ENCODE results near the gene CDR2L.
A peak's percentile ranks its signal among the peaks of the same experiment; 100 is the strongest.
"Not testable (repeated sequence)": the region's sequence is repeated elsewhere in the genome, so short reads cannot be mapped to it uniquely, and the experiment has no call there.

The CDR2L gene

DNA sequence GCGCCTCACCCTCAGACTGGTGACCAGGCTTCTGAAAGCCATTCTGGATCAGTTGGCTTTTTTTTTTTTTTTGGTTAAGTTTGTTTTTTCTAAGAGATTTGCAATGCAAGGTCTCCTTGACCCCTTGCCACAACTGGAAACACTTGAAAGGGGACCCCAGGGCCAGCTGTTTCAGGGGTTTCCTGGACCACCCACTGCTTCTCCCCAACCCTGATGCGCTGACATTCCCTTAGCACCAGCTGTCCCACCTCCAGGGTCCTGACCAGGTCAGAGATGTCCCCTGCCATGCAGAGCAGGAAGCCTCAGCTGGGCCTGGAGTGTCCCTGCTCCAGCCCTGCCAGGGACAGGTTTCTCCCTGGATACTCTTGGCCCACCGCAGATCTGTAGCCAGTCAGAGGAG lies 16.9 kb downstream of the CDR2L start:
- TF ChIP-seq CTCF (IDR thresholded peaks at IDR 0.05; ENCODE audit: insufficient read depth, low read depth, low read length, missing control alignments) = no peak
- no peak for DNase-seq (ENCODE audit: low read depth)
- no peak overlapping the region for H3K4me3 ChIP-seq (ENCODE audit: low read depth, low read length)

DNA sequence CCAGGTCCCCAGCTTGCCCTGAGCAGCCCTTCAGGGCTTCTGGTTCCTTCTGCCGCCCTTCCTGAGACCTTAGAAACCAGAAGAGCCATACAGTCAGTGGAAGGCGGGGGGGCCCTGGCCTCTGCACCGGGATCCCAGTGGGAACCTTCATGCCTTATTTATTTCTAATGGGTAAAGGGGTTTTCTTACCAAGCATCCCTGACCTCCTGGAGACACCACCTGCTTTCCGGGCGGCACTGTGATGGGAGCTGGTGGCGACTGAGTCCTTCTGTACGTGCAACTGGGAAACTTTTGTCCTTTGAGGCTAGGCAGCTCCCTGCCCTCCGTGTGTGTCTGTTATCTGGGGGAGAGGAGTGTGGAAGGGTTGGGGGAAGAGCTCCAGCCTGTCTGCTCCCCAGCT lies 17.9 kb downstream of the CDR2L start:
- DNase-seq (ENCODE audit: low read depth) = no peak
- no peak overlapping the region for H3K4me3 ChIP-seq (ENCODE audit: low read depth, low read length)
- no peak for TF ChIP-seq CTCF (IDR thresholded peaks at IDR 0.05; ENCODE audit: insufficient read depth, low read depth, low read length, missing control alignments)

GRCh38 chr17:75006084-75006483 lies 18.7 kb downstream of the CDR2L start:
- DNase-seq (ENCODE audit: low read depth); H3K4me3 ChIP-seq (ENCODE audit: low read depth, low read length): not testable (repeated sequence)

GRCh38 chr17:75006653-75007052 lies 19.2 kb downstream of the CDR2L start:
- no peak for DNase-seq (ENCODE audit: low read depth)
- H3K4me3 ChIP-seq (ENCODE audit: low read depth, low read length) = no peak overlapping the region
- no peak for TF ChIP-seq CTCF (IDR thresholded peaks at IDR 0.05; ENCODE audit: insufficient read depth, low read depth, low read length, missing control alignments)

DNA sequence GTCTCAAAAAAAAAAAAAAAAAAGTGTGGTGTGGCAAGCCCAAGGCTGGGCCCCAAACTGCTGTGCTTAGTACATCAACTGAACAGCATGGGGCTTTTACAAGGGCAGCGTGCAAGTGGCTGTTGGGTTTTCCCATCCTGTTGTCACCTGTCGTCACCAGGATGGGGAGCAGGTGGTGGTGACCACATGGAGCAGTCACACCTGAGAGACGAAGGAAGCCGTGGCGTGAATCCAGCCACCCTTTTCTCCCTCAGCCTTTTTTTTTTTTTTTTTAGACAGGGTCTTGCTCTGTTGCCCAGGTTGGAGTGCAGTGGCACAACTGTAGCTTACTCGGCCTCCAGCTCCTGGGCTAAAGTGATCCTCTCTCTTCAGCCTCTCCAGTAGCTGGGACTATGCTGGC lies 20.9 kb downstream of the CDR2L start:
- TF ChIP-seq CTCF (IDR thresholded peaks at IDR 0.05; ENCODE audit: insufficient read depth, low read depth, low read length, missing control alignments) = no peak
- peak; percentile 52 for DNase-seq (ENCODE audit: low read depth)

GRCh38 chr17:75009139-75009724 lies 21.8 kb downstream of the CDR2L start:
- H3K4me3 ChIP-seq (ENCODE audit: low read depth, low read length) = no peak overlapping the region
- TF ChIP-seq CTCF (IDR thresholded peaks at IDR 0.05; ENCODE audit: insufficient read depth, low read depth, low read length, missing control alignments) = no peak
- DNase-seq (ENCODE audit: low read depth) = no peak

More for the DNA sequence above, 20.9 kb downstream of the CDR2L start:
- no peak overlapping the region for H3K4me3 ChIP-seq (ENCODE audit: low read depth, low read length)

DNA sequence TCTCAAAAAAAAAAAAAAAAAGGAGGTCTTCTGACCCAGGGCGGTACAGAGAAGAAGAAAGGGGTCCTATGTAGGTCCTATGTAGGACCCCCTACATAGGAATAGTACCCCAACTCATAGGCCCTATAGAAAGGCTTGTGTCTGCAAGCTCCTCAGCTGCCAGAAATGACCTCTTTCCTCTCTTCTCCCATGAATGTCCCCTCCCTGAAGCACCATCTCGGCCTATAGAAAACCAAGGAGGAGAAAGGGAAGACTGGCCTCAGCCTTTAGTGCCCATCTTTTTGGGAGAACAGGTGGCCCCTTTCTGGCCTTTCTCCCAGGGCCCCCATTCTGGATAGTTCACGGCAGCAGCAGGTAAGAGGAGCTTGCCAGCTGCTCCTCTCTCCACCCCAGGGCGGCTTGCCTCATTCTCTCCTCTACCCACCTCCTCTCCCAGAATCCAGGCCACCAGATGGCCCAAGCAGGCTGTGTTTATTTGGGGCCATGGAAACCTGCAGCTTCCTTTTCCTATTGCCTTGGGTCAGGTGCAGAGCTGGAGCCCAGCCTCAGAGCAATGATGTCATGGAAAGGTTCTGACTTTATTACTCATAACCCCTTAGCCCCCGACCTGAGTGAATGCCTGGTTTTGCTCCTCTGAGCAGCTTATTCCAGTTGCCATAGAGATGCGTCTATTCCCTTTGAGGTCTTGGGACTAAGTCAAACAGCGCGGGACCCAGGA lies 23.4 kb downstream of the CDR2L start:
- TF ChIP-seq CTCF (IDR thresholded peaks at IDR 0.05; ENCODE audit: insufficient read depth, low read depth, low read length, missing control alignments) = no peak
- no peak for DNase-seq (ENCODE audit: low read depth)
- no peak overlapping the region for H3K4me3 ChIP-seq (ENCODE audit: low read depth, low read length)
